ENCODE measurements around the gene TGFBR3.

- TF ChIP-seq NFYB (CRISPR knock-in tag; conservative IDR thresholded peaks at IDR 0.05; ENCODE audit: low read depth), result no peak
- no peak for TF ChIP-seq USF1 (CRISPR knock-in tag; IDR thresholded peaks at IDR 0.05)
- TF ChIP-seq CTCF (IDR thresholded peaks at IDR 0.05), result no peak
- no peak for TF ChIP-seq JUN (CRISPR knock-in tag; IDR thresholded peaks at IDR 0.05)
Measured at GRCh38 chr1:91655912-91656449, 230.0 kb downstream of the TGFBR3 start.
